ENCODE results near the gene PDZD4.

PDZD4 gene

DNA sequence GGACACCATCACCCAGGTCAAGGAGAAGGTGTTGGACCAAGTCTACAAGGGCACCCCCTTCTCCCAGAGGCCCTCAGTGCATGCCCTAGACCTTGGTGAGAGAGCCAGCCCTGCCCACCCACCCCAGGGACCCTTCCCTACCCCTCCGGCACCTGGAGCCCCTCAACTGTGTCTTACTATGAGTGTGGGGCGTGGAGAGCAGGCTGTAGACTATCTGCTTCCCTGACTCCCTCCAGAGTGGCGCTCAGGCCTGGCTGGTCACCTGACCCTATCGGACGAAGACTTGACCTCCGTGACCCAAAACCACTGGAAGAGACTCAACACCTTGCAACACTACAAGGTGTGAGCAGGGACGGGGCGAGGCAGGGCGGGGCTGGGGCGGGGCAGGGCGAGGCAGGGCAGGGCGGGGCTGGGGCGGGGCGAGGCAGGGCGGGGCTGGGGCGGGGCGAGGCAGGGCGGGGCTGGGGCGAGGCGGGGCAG, 54.2 kb downstream of the PDZD4 start:
- ChIA-PET CTCF (no interaction called here), POLR2A (no interaction called here)
- DNase-seq (ENCODE audit: extremely low spot score), result no peak
- TF ChIP-seq SP1 (IDR thresholded peaks at IDR 0.05) (peak; percentile 89), TARDBP (IDR thresholded peaks at IDR 0.05) (no peak)

DNA sequence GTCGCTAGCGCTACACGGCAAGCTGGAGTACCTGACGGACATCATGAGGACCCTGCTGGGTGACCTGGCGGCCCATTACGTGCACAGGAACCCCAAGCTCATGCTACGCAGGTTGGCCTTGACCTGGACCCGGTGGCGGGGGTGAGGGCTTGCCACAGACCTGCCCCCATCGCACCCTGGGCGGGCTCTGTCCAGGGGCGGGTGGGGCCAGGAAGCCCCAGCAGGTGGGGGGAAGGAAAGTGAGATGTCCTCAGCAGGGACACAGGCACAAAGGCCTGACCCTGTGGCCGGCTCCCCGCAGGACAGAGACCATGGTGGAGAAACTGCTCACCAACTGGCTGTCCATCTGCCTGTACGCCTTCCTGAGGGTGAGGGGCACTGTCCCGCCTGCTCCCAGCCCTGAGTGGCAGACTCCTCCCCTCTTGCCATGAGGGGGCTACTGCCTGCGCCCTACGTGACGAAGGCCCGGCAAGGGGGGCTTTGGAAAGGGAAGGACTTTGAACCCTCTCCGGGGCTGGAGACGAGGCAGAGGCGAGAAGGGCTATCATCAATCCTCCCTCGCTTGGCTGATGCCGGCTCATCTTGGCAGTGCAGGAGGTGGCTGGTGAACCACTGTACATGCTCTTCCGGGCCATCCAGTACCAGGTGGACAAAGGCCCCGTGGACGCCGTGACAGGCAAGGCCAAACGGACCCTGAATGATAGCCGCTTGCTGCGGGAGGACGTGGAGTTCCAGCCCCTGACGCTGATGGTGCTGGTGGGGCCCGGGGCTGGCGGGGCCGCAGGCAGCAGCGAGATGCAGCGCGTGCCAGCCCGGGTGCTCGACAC, 54.8 kb downstream of the PDZD4 start:
- no peak for TF ChIP-seq NFRKB (IDR thresholded peaks at IDR 0.05)
- TF ChIP-seq HDGF (IDR thresholded peaks at IDR 0.05; ENCODE audit: borderline replicate concordance), result no peak
- no peak for TF ChIP-seq ARNT (IDR thresholded peaks at IDR 0.05)
- no peak for TF ChIP-seq FOXM1 (IDR thresholded peaks at IDR 0.05; ENCODE audit: borderline replicate concordance)
- CTCF ChIA-PET, result no interaction called here
- POLR2A ChIA-PET, result interaction anchor here (0.8 kb wide), 1 partner anchor 19 kb away, joined by 4 read pairs; the partner anchor contains the start of genes IDH3G and SSR4
- no peak for DNase-seq (ENCODE audit: extremely low spot score)

DNA sequence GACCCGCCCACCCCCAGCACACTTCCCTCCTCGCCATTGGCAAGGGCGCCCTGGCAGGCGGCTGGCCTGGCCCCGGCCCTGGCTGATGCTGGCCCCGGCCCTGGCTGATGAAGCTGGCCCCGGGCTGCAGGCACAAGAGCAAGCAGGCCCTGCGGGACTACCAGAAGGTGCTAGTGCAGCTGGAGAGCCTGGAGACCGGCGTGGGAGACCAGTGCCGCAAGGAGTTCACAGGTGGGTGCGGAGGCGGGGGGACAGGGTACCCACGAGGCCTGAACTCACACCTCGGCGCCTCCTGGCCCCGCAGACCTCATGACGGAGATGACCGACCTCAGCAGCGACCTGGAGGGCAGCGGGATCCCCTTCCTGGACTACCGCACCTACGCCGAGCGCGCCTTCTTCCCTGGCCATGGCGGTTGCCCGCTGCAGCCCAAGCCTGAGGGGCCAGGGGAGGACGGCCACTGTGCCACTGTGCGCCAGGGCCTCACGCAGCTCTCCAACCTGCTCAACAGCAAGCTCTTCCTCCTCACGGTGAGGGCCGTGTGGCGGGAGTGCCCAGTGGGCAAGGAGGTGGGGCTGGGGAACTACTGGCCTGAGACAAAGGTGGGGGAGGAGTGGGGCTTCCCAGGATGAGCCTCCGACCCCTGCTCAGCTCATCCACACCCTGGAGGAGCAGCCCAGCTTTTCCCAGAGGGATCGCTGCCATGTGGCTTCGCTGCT, 55.6 kb downstream of the PDZD4 start:
- ChIA-PET CTCF (no interaction called here), POLR2A (interaction anchor here (0.8 kb wide), 1 partner anchor 20 kb away, joined by 4 read pairs; the partner anchor contains the start of genes IDH3G and SSR4)
- no peak for DNase-seq (ENCODE audit: extremely low spot score)
- TF ChIP-seq, protein P1, sequence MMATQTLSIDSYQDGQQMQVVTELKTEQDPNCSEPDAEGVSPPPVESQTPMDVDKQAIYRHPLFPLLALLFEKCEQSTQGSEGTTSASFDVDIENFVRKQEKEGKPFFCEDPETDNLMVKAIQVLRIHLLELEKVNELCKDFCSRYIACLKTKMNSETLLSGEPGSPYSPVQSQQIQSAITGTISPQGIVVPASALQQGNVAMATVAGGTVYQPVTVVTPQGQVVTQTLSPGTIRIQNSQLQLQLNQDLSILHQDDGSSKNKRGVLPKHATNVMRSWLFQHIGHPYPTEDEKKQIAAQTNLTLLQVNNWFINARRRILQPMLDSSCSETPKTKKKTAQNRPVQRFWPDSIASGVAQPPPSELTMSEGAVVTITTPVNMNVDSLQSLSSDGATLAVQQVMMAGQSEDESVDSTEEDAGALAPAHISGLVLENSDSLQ (IDR thresholded peaks at IDR 0.05), result no peak
- no peak for TF ChIP-seq ELF4 (IDR thresholded peaks at IDR 0.05)
- no peak for TF ChIP-seq FOXM1 (IDR thresholded peaks at IDR 0.05; ENCODE audit: borderline replicate concordance)

DNA sequence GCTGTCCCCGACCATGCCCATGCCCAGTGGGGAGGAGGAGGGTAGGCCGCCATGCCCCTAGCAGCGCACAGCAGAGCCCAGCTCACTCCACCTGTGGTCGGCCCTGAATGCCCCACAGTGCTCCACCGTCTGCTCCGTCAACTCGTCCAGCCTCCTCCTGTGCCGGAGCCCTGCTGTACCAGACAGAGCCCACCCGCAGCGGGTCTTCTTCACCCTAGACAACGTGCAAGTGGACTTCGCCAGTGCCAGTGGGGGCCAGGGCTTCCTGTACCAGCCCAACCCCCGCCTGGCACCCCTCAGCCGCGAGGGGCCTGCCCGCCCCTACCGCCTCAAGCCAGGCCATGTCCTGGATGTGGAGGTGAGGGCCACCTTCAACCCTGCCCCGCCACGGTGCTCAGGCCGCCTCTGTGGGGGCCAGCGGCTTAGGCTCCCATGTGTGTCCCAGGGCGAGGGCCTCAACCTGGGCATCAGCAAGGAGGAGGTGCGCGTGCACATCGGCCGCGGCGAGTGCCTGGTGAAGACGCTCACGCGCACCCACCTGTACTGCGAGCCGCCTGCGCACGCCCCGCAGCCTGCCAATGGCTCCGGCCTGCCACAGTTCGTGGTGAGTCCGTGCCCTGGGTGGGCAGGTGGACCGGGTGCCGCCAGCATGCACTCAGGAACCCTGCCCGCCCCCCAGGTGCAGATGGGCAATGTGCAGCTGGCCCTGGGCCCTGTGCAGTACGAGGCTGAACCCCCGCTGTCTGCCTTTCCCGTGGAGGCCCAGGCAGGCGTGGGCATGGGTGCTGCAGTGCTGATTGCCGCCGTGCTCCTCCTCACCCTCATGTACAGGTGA, 56.4 kb downstream of the PDZD4 start:
- ChIA-PET POLR2A (no interaction called here), CTCF (no interaction called here)
- TF ChIP-seq FOXA1 (IDR thresholded peaks at IDR 0.05) (no peak), ZNF384 (IDR thresholded peaks at IDR 0.05) (no peak), SP1 (IDR thresholded peaks at IDR 0.05) (no peak), LEF1 (IDR thresholded peaks at IDR 0.05; ENCODE audit: borderline replicate concordance) (no peak), BHLHE40 (IDR thresholded peaks at IDR 0.05; ENCODE audit: borderline replicate concordance) (no peak)
- TF ChIP-seq, protein P1 (IDR thresholded peaks at IDR 0.05), result no peak
- no peak for DNase-seq (ENCODE audit: extremely low spot score)

DNA sequence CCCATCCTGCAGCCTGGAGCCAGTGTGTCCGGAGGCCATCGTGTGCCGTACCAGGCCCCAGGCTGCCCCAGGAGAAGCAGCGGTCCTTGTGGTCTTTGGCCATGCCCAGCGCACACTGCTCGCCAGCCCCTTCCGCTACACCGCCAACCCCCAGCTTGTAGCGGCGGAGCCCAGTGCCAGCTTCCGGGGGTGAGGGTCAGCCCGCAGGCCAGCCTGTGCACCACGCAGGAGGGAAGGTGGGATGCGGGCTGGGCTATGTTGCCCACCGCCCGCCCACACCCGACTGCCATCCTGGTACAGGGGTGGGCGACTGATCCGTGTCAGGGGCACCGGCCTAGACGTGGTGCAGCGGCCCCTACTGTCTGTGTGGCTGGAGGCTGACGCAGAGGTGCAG, 57.1 kb downstream of the PDZD4 start:
- POLR2A ChIA-PET, result no interaction called here
- CTCF ChIA-PET, result no interaction called here
- no peak for DNase-seq (ENCODE audit: extremely low spot score)
- TF ChIP-seq, protein P1 (IDR thresholded peaks at IDR 0.05), result no peak
- TF ChIP-seq ZNF384 (IDR thresholded peaks at IDR 0.05), result no peak
- no peak for TF ChIP-seq FOXK2 (IDR thresholded peaks at IDR 0.05)
- no peak for TF ChIP-seq FOXA1 (IDR thresholded peaks at IDR 0.05)
- TF ChIP-seq FOXM1 (IDR thresholded peaks at IDR 0.05; ENCODE audit: borderline replicate concordance), result no peak
- TF ChIP-seq BHLHE40 (IDR thresholded peaks at IDR 0.05; ENCODE audit: borderline replicate concordance), result no peak
- TF ChIP-seq SP1 (IDR thresholded peaks at IDR 0.05), result no peak
- TF ChIP-seq NFRKB (IDR thresholded peaks at IDR 0.05), result no peak
- no peak for TF ChIP-seq CTBP1 (IDR thresholded peaks at IDR 0.05; ENCODE audit: borderline replicate concordance)
- no peak for TF ChIP-seq SUZ12 (IDR thresholded peaks at IDR 0.05)
- TF ChIP-seq TARDBP (IDR thresholded peaks at IDR 0.05), result no peak
- no peak for TF ChIP-seq LEF1 (IDR thresholded peaks at IDR 0.05; ENCODE audit: borderline replicate concordance)
- no peak for TF ChIP-seq HDGF (IDR thresholded peaks at IDR 0.05; ENCODE audit: borderline replicate concordance)
- no peak for TF ChIP-seq ARNT (IDR thresholded peaks at IDR 0.05)
- TF ChIP-seq ELF4 (IDR thresholded peaks at IDR 0.05), result no peak
- TF ChIP-seq L3MBTL2 (conservative IDR thresholded peaks at IDR 0.05), result no peak
